Natural killer cell (primary cell): ENCODE results near the gene GBA2. TPM values are rescaled to one million over a fixed set of nuclear protein-coding genes. Genes with fewer than 3 reads are reported as not detected.

Source experiments
- ATAC-seq, 3 donors: fragments of 150-1000 bp in 2 of 3; fragments of 200-7000 bp in 1 of 3; cut with Tn5 transposase; 1 replicate in 1 of 3; 2 replicates in 2 of 3; pipeline ENCODE4 v1.10.0; 2021; ENCODE audit warnings: mild to moderate bottlenecking in 2 of 3, moderate library complexity in 2 of 3
- DNase-seq, 2 donors: peaks; one replicate each; pipeline versions ENCODE4 v3.0.0 to v3.0.0-alpha.2; 2013 to 2021; ENCODE audit warnings: mixed read lengths in 1 of 2
- H3K27ac ChIP-seq: one replicate; pipeline ENCODE4 v1.5.1; 2013; ENCODE audit warnings: mild to moderate bottlenecking, low read length
- H3K27me3 ChIP-seq: one replicate; pipeline ENCODE4 v1.6.1; 2013; ENCODE audit warnings: low read length; ENCODE audit not compliant: control insufficient read depth, insufficient read depth
- H3K36me3 ChIP-seq: one replicate; pipeline ENCODE4 v1.6.1; 2013; ENCODE audit warnings: low read length; ENCODE audit not compliant: control insufficient read depth, insufficient read depth
- H3K4me1 ChIP-seq: one replicate; pipeline ENCODE4 v1.6.1; 2013; ENCODE audit warnings: low read length; ENCODE audit not compliant: control insufficient read depth, insufficient read depth
- H3K4me3 ChIP-seq: one replicate; pipeline ENCODE4 v1.5.1; 2013; ENCODE audit warnings: low read length
- H3K9me3 ChIP-seq: one replicate; pipeline ENCODE4 v1.6.1; 2013; ENCODE audit warnings: low read length; ENCODE audit not compliant: control insufficient read depth, insufficient read depth
- H3K27ac Mint-ChIP-seq, 2 donors: one replicate each; pipeline ENCODE4 v1.8.0; 2022; ENCODE audit warnings: mild to moderate bottlenecking in 2 of 2, mixed read lengths in 2 of 2, moderate library complexity in 1 of 2
- H3K27me3 Mint-ChIP-seq, 2 donors: one replicate each; pipeline ENCODE4 v1.8.0; 2022; ENCODE audit warnings: low read depth in 2 of 2, mixed read lengths in 2 of 2
- H3K36me3 Mint-ChIP-seq: one replicate; pipeline ENCODE4 v1.8.0; 2022; ENCODE audit warnings: mixed read lengths
- H3K4me1 Mint-ChIP-seq, 2 donors: one replicate each; pipeline ENCODE4 v1.8.0; 2022; ENCODE audit warnings: mixed read lengths in 2 of 2
- H3K4me3 Mint-ChIP-seq: one replicate; pipeline ENCODE4 v1.8.0; 2022; ENCODE audit warnings: mild to moderate bottlenecking, moderate library complexity, mixed read lengths
- H3K9me3 Mint-ChIP-seq, 2 donors: one replicate each; pipeline ENCODE4 v1.8.0; 2022; ENCODE audit warnings: mixed read lengths in 2 of 2
- WGBS: methylation state at CpG from one replicate; pipeline ENCODE4 v1.1.7; 2013; ENCODE audit warnings: missing lambda C conversion rate; ENCODE audit not compliant: insufficient coverage; 5-methylcytosine and 5-hydroxymethylcytosine counted together
- intact Hi-C: fragments of 100-400 bp; cut with micrococcal nuclease; formaldehyde crosslinking; loops from one replicate; pipeline ENCODE4 v1.14.2; 2022
- total RNA-seq, 4 donors: library from RNA; stranded (reverse); fragments of 120-200 nt in 1 of 4; gene quantifications; one replicate each; pipeline versions ENCODE4 v1.2.3 to v1.2.4, GENCODE V29; 2013 to 2022
- TF ChIP-seq, protein P1 (sequence below): fragments of 200-600 bp; IDR thresholded peaks from one replicate; pipeline ENCODE4 v1.8.0; 2022; ENCODE audit warnings: antibody characterized with exemption

GBA2 gene
- total RNA-seq, 3 donors from 2014 or later (not counting 1 experiment from before 2014, with no cell fraction given), result 76.4 to 118 (median 101) TPM

DNA sequence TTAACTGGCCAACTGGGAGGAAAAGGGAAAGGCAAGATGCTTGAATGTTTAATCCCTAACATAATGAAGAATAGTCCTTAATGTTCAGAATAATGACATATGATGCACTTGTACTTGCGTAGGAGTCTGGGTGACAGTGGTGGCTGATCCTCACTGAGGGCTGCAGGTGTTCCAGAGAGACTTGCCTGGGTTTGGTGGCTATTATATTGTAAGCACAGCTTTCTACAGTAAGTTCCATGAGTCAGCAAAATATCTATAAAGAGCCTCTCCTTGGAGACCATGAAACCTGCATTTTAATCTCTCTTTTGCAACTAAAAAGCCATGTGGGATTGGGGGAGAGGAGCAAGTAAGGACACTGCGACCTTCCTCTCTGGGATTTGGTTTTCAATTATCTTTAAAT lies 40.5 kb upstream of the GBA2 start:
- Histone ChIP-seq H3K27ac (no peak overlapping the region), H3K27me3 (no peaks in the 10 kb centered on the region), H3K9me3 (no peaks in the 10 kb centered on the region), H3K36me3 (peaks cover 6% of the 10 kb centered on the region), H3K4me3 (no peak overlapping the region), H3K4me1 (no peaks in the 10 kb centered on the region)
- Mint-ChIP-seq H3K27ac (no peak overlapping the region), H3K4me3 (no peak overlapping the region), H3K4me1 (peaks cover 0 to 16% of the 10 kb centered on the region in 2 donors), H3K36me3 (no peaks in the 10 kb centered on the region), H3K9me3 (no peaks in the 10 kb centered on the region), H3K27me3 (peaks cover 0 to 9% of the 10 kb centered on the region in 2 donors)
- ATAC-seq (no peak), DNase-seq (no peak)
- intact Hi-C loops, result no loop called here
- WGBS, result 92% methylated on average over 1 of the region's 2 CpGs
- TF ChIP-seq, protein P1, sequence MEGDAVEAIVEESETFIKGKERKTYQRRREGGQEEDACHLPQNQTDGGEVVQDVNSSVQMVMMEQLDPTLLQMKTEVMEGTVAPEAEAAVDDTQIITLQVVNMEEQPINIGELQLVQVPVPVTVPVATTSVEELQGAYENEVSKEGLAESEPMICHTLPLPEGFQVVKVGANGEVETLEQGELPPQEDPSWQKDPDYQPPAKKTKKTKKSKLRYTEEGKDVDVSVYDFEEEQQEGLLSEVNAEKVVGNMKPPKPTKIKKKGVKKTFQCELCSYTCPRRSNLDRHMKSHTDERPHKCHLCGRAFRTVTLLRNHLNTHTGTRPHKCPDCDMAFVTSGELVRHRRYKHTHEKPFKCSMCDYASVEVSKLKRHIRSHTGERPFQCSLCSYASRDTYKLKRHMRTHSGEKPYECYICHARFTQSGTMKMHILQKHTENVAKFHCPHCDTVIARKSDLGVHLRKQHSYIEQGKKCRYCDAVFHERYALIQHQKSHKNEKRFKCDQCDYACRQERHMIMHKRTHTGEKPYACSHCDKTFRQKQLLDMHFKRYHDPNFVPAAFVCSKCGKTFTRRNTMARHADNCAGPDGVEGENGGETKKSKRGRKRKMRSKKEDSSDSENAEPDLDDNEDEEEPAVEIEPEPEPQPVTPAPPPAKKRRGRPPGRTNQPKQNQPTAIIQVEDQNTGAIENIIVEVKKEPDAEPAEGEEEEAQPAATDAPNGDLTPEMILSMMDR, result no peak

DNA sequence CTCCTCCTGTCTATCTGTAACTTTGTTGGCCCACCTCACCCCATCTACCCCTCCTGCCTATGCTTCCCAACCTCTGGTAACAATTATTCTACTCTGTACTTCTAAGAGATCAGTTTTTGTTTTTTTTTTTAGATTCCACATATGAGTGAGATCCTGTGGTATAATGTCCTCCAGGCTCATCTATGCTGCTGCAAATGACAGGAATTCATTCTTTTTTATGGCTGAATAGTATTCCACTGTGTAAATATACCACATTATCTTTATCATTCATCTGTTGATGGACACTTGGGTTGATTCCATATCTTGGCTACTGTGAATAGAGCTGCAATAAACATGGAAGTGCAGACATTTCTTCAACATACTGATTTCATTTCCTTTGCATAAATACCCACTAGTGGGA lies 34.4 kb upstream of the GBA2 start:
- no peaks in the 10 kb centered on the region for H3K4me1 Mint-ChIP-seq
- DNase-seq (no peak), ATAC-seq (no peak)
- Histone ChIP-seq H3K27ac (no peak overlapping the region), H3K36me3 (peaks cover 6% of the 10 kb centered on the region), H3K4me3 (no peak overlapping the region), H3K9me3 (no peaks in the 10 kb centered on the region), H3K4me1 (no peaks in the 10 kb centered on the region), H3K27me3 (no peaks in the 10 kb centered on the region)
- H3K27ac Mint-ChIP-seq, result no peak overlapping the region
- H3K27me3 Mint-ChIP-seq, result no peaks in the 10 kb centered on the region
- no peak overlapping the region for H3K4me3 Mint-ChIP-seq
- TF ChIP-seq, protein P1, result no peak
- no peaks in the 10 kb centered on the region for H3K9me3 Mint-ChIP-seq
- intact Hi-C loops, result no loop called here
- H3K36me3 Mint-ChIP-seq, result no peaks in the 10 kb centered on the region

DNA sequence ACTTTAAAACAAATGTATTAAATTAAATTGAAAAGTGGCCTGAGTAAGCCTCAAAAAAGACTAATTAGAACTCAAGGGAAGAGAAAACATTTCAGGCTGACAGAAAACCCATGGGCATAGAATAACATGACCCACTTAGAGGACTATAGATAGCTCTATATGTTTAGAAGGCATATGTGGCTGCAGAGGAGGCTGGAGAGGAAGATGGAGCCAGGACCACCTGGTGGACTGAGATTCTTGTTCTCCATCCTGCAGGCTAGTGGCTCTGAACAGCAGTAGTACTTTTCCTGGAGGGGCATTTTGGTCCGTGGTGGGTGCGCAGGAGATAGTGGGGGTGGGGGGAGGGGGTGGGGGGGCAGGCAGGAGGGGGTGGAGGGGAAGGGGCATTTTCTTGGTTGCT lies 32.0 kb upstream of the GBA2 start:
- DNase-seq (no peak), ATAC-seq (no peak)
- TF ChIP-seq, protein P1, result no peak
- Histone ChIP-seq H3K4me1 (no peaks in the 10 kb centered on the region), H3K9me3 (no peaks in the 10 kb centered on the region), H3K36me3 (peaks cover 6% of the 10 kb centered on the region), H3K27me3 (no peaks in the 10 kb centered on the region), H3K27ac (no peak overlapping the region), H3K4me3 (no peak overlapping the region)
- no peaks in the 10 kb centered on the region for H3K9me3 Mint-ChIP-seq
- H3K4me1 Mint-ChIP-seq, result no peaks in the 10 kb centered on the region
- intact Hi-C loops, result no loop called here
- H3K27ac Mint-ChIP-seq, result no peak overlapping the region
- H3K4me3 Mint-ChIP-seq, result no peak overlapping the region
- H3K36me3 Mint-ChIP-seq, result no peaks in the 10 kb centered on the region
- no CpG with 5 or more reads among the region's 2 CpGs for WGBS
- H3K27me3 Mint-ChIP-seq, result no peaks in the 10 kb centered on the region

DNA sequence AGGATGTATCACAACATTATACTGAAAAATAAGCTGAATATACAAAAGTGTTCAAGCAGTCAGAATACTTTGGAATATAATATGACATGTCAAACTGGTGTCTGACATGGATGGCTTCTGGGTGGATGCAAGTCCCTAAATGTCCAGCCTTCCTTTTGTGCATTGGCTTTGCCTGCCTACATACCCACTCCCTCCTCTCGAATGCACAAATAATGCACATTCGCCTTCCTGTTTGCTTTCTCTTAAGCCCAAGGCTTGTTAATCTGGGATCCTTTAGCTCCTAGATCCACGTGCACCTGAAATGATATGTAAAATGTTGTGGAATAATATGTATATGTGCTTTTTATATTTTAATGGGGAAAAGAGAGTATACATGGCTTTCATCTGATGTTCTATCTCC lies 29.5 kb upstream of the GBA2 start:
- no peak overlapping the region for H3K4me3 Mint-ChIP-seq
- intact Hi-C loops, result no loop called here
- H3K27ac Mint-ChIP-seq, result no peak overlapping the region
- no peaks in the 10 kb centered on the region for H3K4me1 ChIP-seq
- H3K4me1 Mint-ChIP-seq, result peaks cover 0 to 4% of the 10 kb centered on the region in 2 donors
- TF ChIP-seq, protein P1, result no peak
- H3K27me3 Mint-ChIP-seq, result no peaks in the 10 kb centered on the region
- H3K36me3 Mint-ChIP-seq, result no peaks in the 10 kb centered on the region
- H3K27me3 ChIP-seq, result no peaks in the 10 kb centered on the region
- no peaks in the 10 kb centered on the region for H3K36me3 ChIP-seq
- ATAC-seq (no peak), DNase-seq (no peak)
- H3K4me3 ChIP-seq, result no peak overlapping the region
- 97% methylated on average over 3 of the region's 3 CpGs for WGBS
- no peaks in the 10 kb centered on the region for H3K9me3 ChIP-seq
- H3K27ac ChIP-seq, result no peak overlapping the region
- H3K9me3 Mint-ChIP-seq, result no peaks in the 10 kb centered on the region
